Psoas muscle (tissue), 8 donors: ENCODE data around the gene TANK. TPM values are rescaled to one million over a fixed set of nuclear protein-coding genes. Genes with fewer than 3 reads are reported as not detected.
"Not testable (repeated sequence)": the region's sequence is repeated elsewhere in the genome, so short reads cannot be mapped to it uniquely, and the experiment has no call there.

ENCODE experiments used
- ATAC-seq, 4 donors: fragments of 200-7000 bp; cut with Tn5 transposase; one replicate each; pipeline ENCODE4 v1.9.1; 2020; ENCODE audit warnings: moderate library complexity in 3 of 4, mild to moderate bottlenecking in 2 of 4
- DNase-seq, 2 donors: peaks; one replicate each; pipeline ENCODE4 v3.0.0-alpha.2; 2020
- H3K27ac ChIP-seq: fragments of 200-600 bp; one replicate; pipeline ENCODE4 v1.8.0; 2022
- H3K27me3 ChIP-seq, 3 donors: fragments of 200-600 bp in 1 of 3; one replicate each; pipeline versions ENCODE4 v1.6.1 to v1.8.0; 2013 to 2022; ENCODE audit warnings: low read length in 2 of 3, mild to moderate bottlenecking in 2 of 3, moderate library complexity in 1 of 3; ENCODE audit not compliant: insufficient read depth in 3 of 3
- H3K36me3 ChIP-seq, 2 donors: fragments of 200-600 bp in 1 of 2; one replicate each; pipeline versions ENCODE4 v1.6.1 to v1.8.0; 2013 to 2022; ENCODE audit warnings: low read depth in 1 of 2, mild to moderate bottlenecking in 1 of 2, moderate library complexity in 1 of 2; ENCODE audit not compliant: insufficient read depth in 1 of 2
- H3K4me1 ChIP-seq: fragments of 200-600 bp; one replicate; pipeline ENCODE4 v1.8.0; 2022
- H3K4me3 ChIP-seq: fragments of 200-600 bp; one replicate; pipeline ENCODE4 v1.8.0; 2022; ENCODE audit warnings: mild to moderate bottlenecking
- H3K9me3 ChIP-seq: fragments of 200-600 bp; one replicate; pipeline ENCODE4 v1.8.0; 2022
- WGBS, 3 donors: extraction: QIAGEN DNeasy Blood & Tissue Kit; methylation state at CpG; one replicate each; pipeline versions ENCODE4 v1.1.6 to v1.1.7; 2013; 5-methylcytosine and 5-hydroxymethylcytosine counted together
- intact Hi-C, 2 donors: fragments of 100-400 bp; cut with DNase I; formaldehyde crosslinking; loops; one replicate each; pipeline versions ENCODE4 v1.11.0 to v1.14.2; 2022
- polyA plus RNA-seq, 3 donors: library from polyadenylated mRNA; stranded (reverse); fragments of 200-250 nt; gene quantifications; one replicate each; pipeline ENCODE4 v1.2.3, GENCODE V29; 2013
- total RNA-seq, 4 donors: library from RNA; stranded (reverse); fragmentation: NEBNext Ultra II Directional in 2 of 4; extraction: Animal tissue kit (Norgen Biotek cat#: 25700) in 2 of 4; gene quantifications; one replicate each; pipeline versions ENCODE4 v1.2.1 to v1.2.4, GENCODE V29; 2021 to 2023
- TF ChIP-seq, protein P1 (sequence below): fragments of 200-600 bp; IDR thresholded peaks from one replicate; pipeline ENCODE4 v1.8.0; 2022; ENCODE audit warnings: antibody characterized with exemption
- donor health status: healthy with polysubstance abuse.
- donor health status: DM: no; HTN: no; CAD: no; lungs with moderate emphysema.
- donor health status: Bipolar disorder and iron deficiency.
- donor health status: healthy.
- donor health status: DM: yes; HTN: yes; CAD: no.
- donor health status: DM: no; HTN: no; CAD: no.
- donor health status: DM: no; HTN: no; CAD: no.
- donor health status: DM: yes; HTN: yes; CAD: no.

The TANK gene
- total and polyA plus RNA-seq, 7 donors: 39.6 to 75.7 (median 57.2) TPM

DNA sequence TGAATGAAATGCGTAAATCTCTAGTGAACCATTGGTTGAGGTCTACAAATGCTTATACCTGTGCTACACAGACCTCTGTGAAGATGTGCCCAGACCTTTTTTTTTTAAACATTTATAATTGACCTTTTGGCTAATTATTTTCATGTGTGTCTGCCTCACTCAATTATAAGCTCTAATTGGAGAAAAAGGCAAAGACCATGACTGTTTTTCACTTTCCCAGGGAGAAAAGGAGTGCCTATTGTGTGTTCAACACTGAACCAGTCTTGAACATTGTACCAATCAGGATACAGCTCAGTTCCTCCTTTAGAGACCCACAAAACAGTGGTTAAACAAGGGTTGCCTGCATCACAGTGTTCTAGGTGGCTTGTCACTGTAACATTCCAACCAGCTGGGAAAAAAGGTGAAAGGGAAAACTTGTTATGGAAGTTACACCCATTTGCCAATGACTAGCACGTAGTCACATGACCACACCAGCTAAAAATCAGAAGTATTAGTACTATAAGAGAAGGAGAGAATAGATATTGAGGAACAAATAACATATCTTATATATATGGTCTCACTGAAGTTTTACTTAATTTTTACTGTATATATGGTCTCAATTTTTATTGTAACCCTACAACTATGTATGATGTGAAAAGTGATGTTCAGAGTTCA is 13.4 kb downstream of the TANK start:
- WGBS, 3 donors: 96 to 99% (median 96%) methylated on average over 2 of the region's 2 CpGs
- H3K27ac ChIP-seq: no peak overlapping the region
- DNase-seq (no peak), ATAC-seq (no peak)
- no peaks in the 10 kb centered on the region for H3K27me3 ChIP-seq
- H3K36me3 ChIP-seq: no peaks in the 10 kb centered on the region
- intact Hi-C loops: no loop called here
- no peaks in the 10 kb centered on the region for H3K9me3 ChIP-seq
- TF ChIP-seq, protein P1, sequence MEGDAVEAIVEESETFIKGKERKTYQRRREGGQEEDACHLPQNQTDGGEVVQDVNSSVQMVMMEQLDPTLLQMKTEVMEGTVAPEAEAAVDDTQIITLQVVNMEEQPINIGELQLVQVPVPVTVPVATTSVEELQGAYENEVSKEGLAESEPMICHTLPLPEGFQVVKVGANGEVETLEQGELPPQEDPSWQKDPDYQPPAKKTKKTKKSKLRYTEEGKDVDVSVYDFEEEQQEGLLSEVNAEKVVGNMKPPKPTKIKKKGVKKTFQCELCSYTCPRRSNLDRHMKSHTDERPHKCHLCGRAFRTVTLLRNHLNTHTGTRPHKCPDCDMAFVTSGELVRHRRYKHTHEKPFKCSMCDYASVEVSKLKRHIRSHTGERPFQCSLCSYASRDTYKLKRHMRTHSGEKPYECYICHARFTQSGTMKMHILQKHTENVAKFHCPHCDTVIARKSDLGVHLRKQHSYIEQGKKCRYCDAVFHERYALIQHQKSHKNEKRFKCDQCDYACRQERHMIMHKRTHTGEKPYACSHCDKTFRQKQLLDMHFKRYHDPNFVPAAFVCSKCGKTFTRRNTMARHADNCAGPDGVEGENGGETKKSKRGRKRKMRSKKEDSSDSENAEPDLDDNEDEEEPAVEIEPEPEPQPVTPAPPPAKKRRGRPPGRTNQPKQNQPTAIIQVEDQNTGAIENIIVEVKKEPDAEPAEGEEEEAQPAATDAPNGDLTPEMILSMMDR: no peak
- no peak overlapping the region for H3K4me3 ChIP-seq
- H3K4me1 ChIP-seq: peaks cover 15% of the 10 kb centered on the region

GRCh38 chr2:161177969-161178368 is 17.7 kb downstream of the TANK start:
- DNase-seq: no peak
- H3K27me3 ChIP-seq: no peaks in the 10 kb centered on the region
- no peak overlapping the region for H3K27ac ChIP-seq
- H3K36me3 ChIP-seq: peaks cover 7 to 36% of the 10 kb centered on the region in 2 donors
- TF ChIP-seq, protein P1: no peak
- no peaks in the 10 kb centered on the region for H3K9me3 ChIP-seq
- H3K4me3 ChIP-seq: no peak overlapping the region
- intact Hi-C loops: no loop called here
- ATAC-seq: no peak
- no peaks in the 10 kb centered on the region for H3K4me1 ChIP-seq
- 66 to 76% (median 72%) methylated on average over 1 of the region's 1 CpG for WGBS, 3 donors

GRCh38 chr2:161178756-161179155 is 18.5 kb downstream of the TANK start:
- Histone ChIP-seq H3K4me3 (no peak overlapping the region), H3K36me3 (peaks cover 7 to 43% of the 10 kb centered on the region in 2 donors), H3K9me3 (no peaks in the 10 kb centered on the region), H3K4me1 (no peaks in the 10 kb centered on the region), H3K27me3 (no peaks in the 10 kb centered on the region), H3K27ac (no peak overlapping the region)
- DNase-seq (no peak), ATAC-seq (no peak)
- TF ChIP-seq, protein P1: no peak
- intact Hi-C loops: no loop called here
- WGBS, 3 donors: 55 to 62% (median 61%) methylated on average over 4 of the region's 4 CpGs

DNA sequence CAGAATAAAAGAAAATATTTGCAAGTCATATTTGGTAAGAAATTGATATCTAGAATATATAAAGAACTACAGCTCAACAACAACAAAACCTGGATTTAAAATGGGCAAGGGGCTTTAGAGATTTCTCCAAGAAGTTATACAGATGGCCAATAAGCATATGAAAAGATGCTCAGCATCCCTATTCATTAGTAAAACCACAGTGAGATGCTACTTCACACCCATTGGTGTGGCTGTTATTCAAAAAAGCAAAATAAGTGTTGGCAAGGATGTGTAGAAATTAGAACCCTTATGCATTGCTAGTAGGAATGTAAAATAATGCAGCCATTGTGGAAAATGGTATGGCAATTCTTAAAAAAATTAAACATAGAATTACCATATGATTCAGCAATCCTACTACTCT is 29.8 kb downstream of the TANK start:
- ATAC-seq: no peak
- intact Hi-C loops: no loop called here
- no peak for DNase-seq
- H3K4me1 ChIP-seq: peaks cover 17% of the 10 kb centered on the region
- H3K4me3 ChIP-seq: no peak overlapping the region
- no peaks in the 10 kb centered on the region for H3K9me3 ChIP-seq
- TF ChIP-seq, protein P1: no peak
- no peaks in the 10 kb centered on the region for H3K27me3 ChIP-seq
- no peak overlapping the region for H3K27ac ChIP-seq
- peaks cover 0 to 59% of the 10 kb centered on the region in 2 donors for H3K36me3 ChIP-seq

GRCh38 chr2:161195602-161196001 is 35.4 kb downstream of the TANK start:
- 36 to 46% (median 45%) methylated on average over 4 of the region's 4 CpGs for WGBS, 3 donors
- peak; percentile 90 to 98 (median 96) for ATAC-seq
- H3K9me3 ChIP-seq, H3K4me3 ChIP-seq, intact Hi-C loops, H3K27me3 ChIP-seq: not testable (repeated sequence)
- peak; percentile 20 to 69 for DNase-seq
- Histone ChIP-seq H3K27ac (peak overlapping the region; percentile 54), H3K36me3 (peaks cover 0 to 28% of the 10 kb centered on the region in 2 donors), H3K4me1 (peaks cover 24% of the 10 kb centered on the region)
